H1 (cell line): Measurements from ENCODE around the gene MSI1.

Experiments
- CTCF ChIP-seq, 3 experiments: IDR thresholded peaks; 1 replicate in 2 of 3; 2 replicates in 1 of 3; pipeline versions ENCODE4 v1.5.1 to v1.6.1; 2011; ENCODE audit warnings: low read length in 3 of 3, mild to moderate bottlenecking in 3 of 3, inconsistent platforms in 2 of 3, low read depth in 1 of 3, moderate library complexity in 1 of 3; ENCODE audit not compliant: insufficient read depth in 1 of 3; ENCODE audit errors: control extremely low read depth in 1 of 3
- POLR2A ChIP-seq, 2 experiments: IDR thresholded peaks; 1 replicate in 1 of 2; 2 replicates in 1 of 2; pipeline ENCODE4 v1.6.1; 2011; ENCODE audit warnings: low read depth in 2 of 2, low read length in 2 of 2, mild to moderate bottlenecking in 2 of 2; ENCODE audit errors: control extremely low read depth in 1 of 2
- RFX5 ChIP-seq: IDR thresholded peaks from 2 replicates; pipeline ENCODE4 v1.6.1; 2011; ENCODE audit warnings: low read depth, low read length, improper control_type of control experiment, borderline replicate concordance
- SIRT6 ChIP-seq: IDR thresholded peaks from one replicate; pipeline ENCODE4 v1.7.1; 2012; ENCODE audit warnings: low read length, inconsistent platforms
- SRF ChIP-seq: IDR thresholded peaks from 2 replicates; pipeline ENCODE4 v1.6.1; 2011; ENCODE audit warnings: mild to moderate bottlenecking, low read depth, low read length, moderate library complexity
- TEAD4 ChIP-seq: IDR thresholded peaks from 2 replicates; pipeline ENCODE4 v1.6.1; 2012; ENCODE audit warnings: low read depth, low read length, inconsistent platforms, mixed read lengths

GRCh38 chr12:120324841-120325417 lies 44.0 kb downstream of the MSI1 start:
- TF ChIP-seq CTCF (IDR thresholded peaks at IDR 0.05; ENCODE audit: control extremely low read depth in 1 of 3, insufficient read depth in 1 of 3, low read depth in 1 of 3, low read length in 3 of 3), result no peak
- no peak for TF ChIP-seq SRF
- no peak for TF ChIP-seq POLR2A (IDR thresholded peaks at IDR 0.05; ENCODE audit: control extremely low read depth in 1 of 2, low read depth in 2 of 2, low read length in 2 of 2)
- TF ChIP-seq TEAD4, result no peak
- no peak for TF ChIP-seq RFX5
- no peak for TF ChIP-seq SIRT6
